Right lobe of liver (tissue), 6 donors: ENCODE data around the gene CACNA1C. TPM values are rescaled to one million over a fixed set of nuclear protein-coding genes. Genes with fewer than 3 reads are reported as not detected.

Experiments
- ATAC-seq, 4 donors: fragments of 200-7000 bp; cut with Tn5 transposase; one replicate each; pipeline ENCODE4 v1.9.1; 2020; ENCODE audit warnings: mild to moderate bottlenecking in 4 of 4, moderate library complexity in 4 of 4
- DNase-seq, 3 donors: peaks; one replicate each; pipeline ENCODE4 v3.0.0-alpha.2; 2020
- H3K27ac ChIP-seq, 3 donors: fragments of 200-600 bp; one replicate each; pipeline ENCODE4 v1.8.0; 2022
- H3K27me3 ChIP-seq, 2 donors: fragments of 200-600 bp; one replicate each; pipeline ENCODE4 v1.8.0; 2022
- H3K36me3 ChIP-seq, 4 donors: fragments of 200-600 bp; sonication (generic) in 1 of 4; one replicate each; pipeline versions ENCODE4 v1.5.1 to v1.8.0; 2017 to 2022; ENCODE audit warnings: control low read depth in 1 of 4
- H3K4me1 ChIP-seq, 4 donors: fragments of 200-600 bp; sonication (generic) in 1 of 4; one replicate each; pipeline versions ENCODE4 v1.5.1 to v1.8.0; 2017 to 2022; ENCODE audit warnings: control low read depth in 1 of 4
- H3K4me3 ChIP-seq, 3 donors: fragments of 200-600 bp; one replicate each; pipeline ENCODE4 v1.8.0; 2022
- H3K9me3 ChIP-seq, 4 donors: fragments of 200-600 bp; sonication (generic) in 1 of 4; one replicate each; pipeline versions ENCODE4 v1.5.1 to v1.8.0; 2017 to 2022; ENCODE audit warnings: control low read depth in 1 of 4
- CTCF ChIP-seq, 4 donors: fragments of 200-600 bp in 3 of 4; fragments of 450-650 bp in 1 of 4; IDR thresholded peaks; one replicate each; pipeline versions ENCODE4 v1.5.1 to v1.8.0; 2016 to 2022; ENCODE audit warnings: antibody characterized with exemption in 4 of 4, mild to moderate bottlenecking in 2 of 4
- POLR2A ChIP-seq: fragments of 450-650 bp; IDR thresholded peaks from one replicate; pipeline ENCODE4 v1.6.1; 2017; ENCODE audit warnings: antibody characterized with exemption, mild to moderate bottlenecking
- WGBS: methylation state at CpG from one replicate; pipeline ENCODE4 v1.1.6; 2018; ENCODE audit warnings: low coverage, low lambda C conversion rate; ENCODE audit not compliant: insufficient coverage; ENCODE audit errors: missing lambda C conversion rate; 5-methylcytosine and 5-hydroxymethylcytosine counted together
- intact Hi-C, 2 donors: fragments of 100-400 bp; cut with DNase I; formaldehyde crosslinking; loops; one replicate each; pipeline versions ENCODE4 v1.11.2 to v1.14.1; 2022
- total RNA-seq, 6 experiments: library from RNA; depleted of rRNA in 2 of 6; stranded (reverse); fragments of >200 nt in 2 of 6; fragmentation: NEBNext Ultra II Directional in 3 of 6; extraction: Animal tissue kit (Norgen Biotek cat#: 25700) in 3 of 6; gene quantifications; one replicate each; pipeline versions ENCODE4 v1.1.0 to v1.2.4, GENCODE V29; 2016 to 2023
- donor health status: DM: no; HTN: yes; CAD: no.
- donor health status: DM: no; HTN: no; CAD: no.
- donor health status: DM: no; HTN: no; CAD: no.
- donor health status: DM: no; HTN: yes; CAD: no.
- donor health status: DM: no; HTN: yes; CAD: no.

Gene CACNA1C
- total RNA-seq, 6 experiments from 2014 or later: 0.18 to 1.0 (median 0.57) TPM

DNA sequence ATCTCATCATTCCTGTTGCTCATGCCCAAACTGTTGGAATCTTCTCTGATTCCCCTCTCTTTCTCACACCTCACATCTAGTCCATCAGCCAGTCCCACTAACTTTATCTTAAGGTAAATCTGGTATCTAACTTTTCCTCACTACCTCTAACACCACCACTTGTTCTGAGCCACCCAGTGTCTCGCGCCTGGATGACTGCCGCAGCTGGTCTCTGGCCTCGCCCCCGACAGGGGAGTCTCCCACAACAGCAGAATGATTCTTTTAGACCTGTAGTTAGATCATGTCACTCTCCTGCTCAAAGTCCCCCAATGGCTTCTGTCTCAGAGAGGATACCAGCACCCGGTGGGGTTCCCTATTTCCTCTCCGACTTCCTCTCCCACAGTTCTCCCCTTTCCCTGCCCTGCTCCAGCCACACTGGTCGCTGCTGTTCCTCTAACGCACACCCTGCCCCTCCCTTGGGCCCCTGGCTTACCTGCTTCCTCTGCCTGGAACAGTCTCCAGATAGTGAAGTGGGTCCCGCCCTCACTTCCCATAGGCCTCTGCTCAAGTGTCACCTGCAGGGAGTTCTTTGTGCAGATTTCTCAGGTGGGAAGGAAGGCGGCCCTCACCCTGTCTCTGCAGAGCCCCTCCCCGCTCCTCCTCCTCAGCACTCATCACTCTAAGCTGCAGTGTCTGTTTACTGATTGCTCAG lies 403.5 kb downstream of the CACNA1C start:
- DNase-seq (no peak), ATAC-seq (no peak)
- Histone ChIP-seq H3K36me3 (no peaks in the 10 kb centered on the region), H3K27me3 (no peaks in the 10 kb centered on the region), H3K4me3 (no peak overlapping the region), H3K27ac (no peak overlapping the region), H3K4me1 (no peaks in the 10 kb centered on the region), H3K9me3 (no peaks in the 10 kb centered on the region)
- intact Hi-C loops: no loop called here
- WGBS: 64% methylated on average over 11 of the region's 12 CpGs
- no peak for TF ChIP-seq POLR2A
- no peak for TF ChIP-seq CTCF (IDR thresholded peaks at IDR 0.05)

- TF ChIP-seq POLR2A: no peak
- TF ChIP-seq CTCF (IDR thresholded peaks at IDR 0.05): no peak
- Histone ChIP-seq H3K9me3 (no peaks in the 10 kb centered on the region), H3K4me3 (no peak overlapping the region), H3K36me3 (no peaks in the 10 kb centered on the region), H3K4me1 (no peaks in the 10 kb centered on the region), H3K27me3 (no peaks in the 10 kb centered on the region), H3K27ac (no peak overlapping the region)
- WGBS: 76% methylated on average over 5 of the region's 6 CpGs
- intact Hi-C loops: no loop called here
- DNase-seq (no peak), ATAC-seq (no peak)
Observed at GRCh38 chr12:2456813-2457186, 404.0 kb downstream of the CACNA1C start.

GRCh38 chr12:2457215-2457932 lies 404.6 kb downstream of the CACNA1C start:
- no peaks in the 10 kb centered on the region for H3K36me3 ChIP-seq
- no peaks in the 10 kb centered on the region for H3K4me1 ChIP-seq
- no peak for DNase-seq
- 58% methylated on average over 10 of the region's 23 CpGs for WGBS
- intact Hi-C loops: no loop called here
- no peaks in the 10 kb centered on the region for H3K9me3 ChIP-seq
- H3K27ac ChIP-seq: no peak overlapping the region
- no peak for ATAC-seq
- H3K4me3 ChIP-seq: no peak overlapping the region
- TF ChIP-seq POLR2A: no peak
- TF ChIP-seq CTCF (IDR thresholded peaks at IDR 0.05): no peak
- H3K27me3 ChIP-seq: no peaks in the 10 kb centered on the region

- no peak overlapping the region for H3K27ac ChIP-seq
- TF ChIP-seq CTCF (IDR thresholded peaks at IDR 0.05): no peak
- TF ChIP-seq POLR2A: no peak
- WGBS: 54% methylated on average over 3 of the region's 4 CpGs
- no peaks in the 10 kb centered on the region for H3K27me3 ChIP-seq
- ATAC-seq: no peak
- no peaks in the 10 kb centered on the region for H3K4me1 ChIP-seq
- DNase-seq: no peak
- no peaks in the 10 kb centered on the region for H3K36me3 ChIP-seq
- no peaks in the 10 kb centered on the region for H3K9me3 ChIP-seq
- intact Hi-C loops: no loop called here
- H3K4me3 ChIP-seq: no peak overlapping the region
Observed at GRCh38 chr12:2457933-2458414, 405.2 kb downstream of the CACNA1C start.
